ENCODE measurements around the gene MPDZ. TPM values are rescaled to one million over a fixed set of nuclear protein-coding genes. Genes with fewer than 3 reads are reported as not detected.

The MPDZ gene
- polyA plus RNA-seq, 1 donor (not counting 4 experiments of a cell fraction or from before 2014, with no cell fraction given) = 9.0 TPM

GRCh38 chr9:13069498-13069897, 210.0 kb downstream of the MPDZ start:
- H4K20me1 ChIP-seq (ENCODE audit: control insufficient read depth, extremely low read depth, insufficient read depth, low read length) = no peaks in the 10 kb centered on the region
- H3K4me3 ChIP-seq (ENCODE audit: control insufficient read depth in 2 of 3, extremely low read depth in 1 of 3, insufficient read depth in 2 of 3, low read depth in 1 of 3, low read length in 3 of 3) = no peak overlapping the region
- H3K9me3 ChIP-seq (ENCODE audit: control insufficient read depth, low read depth, low read length) = no peaks in the 10 kb centered on the region
- DNase-seq (ENCODE audit: low read depth, low spot score) (no peak), FAIRE-seq (peak; percentile 74)
- H3K4me2 ChIP-seq (ENCODE audit: control insufficient read depth, extremely low read depth, insufficient read depth, low read depth, low read length) = peak overlapping the region; percentile 27
- peaks cover 6% of the 10 kb centered on the region for H3K4me1 ChIP-seq (ENCODE audit: control insufficient read depth, extremely low read depth, insufficient read depth, low read length)
- H3K9me1 ChIP-seq (ENCODE audit: control insufficient read depth, extremely low read depth, insufficient read depth, low read length) = no peaks in the 10 kb centered on the region
- H3K36me3 ChIP-seq (ENCODE audit: control insufficient read depth in 2 of 2, extremely low read depth in 1 of 2, insufficient read depth in 2 of 2, low read length in 2 of 2) = no peaks in the 10 kb centered on the region
- peak overlapping the region; percentile 70 for H2AFZ ChIP-seq (ENCODE audit: control insufficient read depth, low read length)
- H3K9ac ChIP-seq (ENCODE audit: control insufficient read depth, extremely low read depth, insufficient read depth, low read length) = no peak overlapping the region
- H3K27ac ChIP-seq (ENCODE audit: control insufficient read depth, insufficient read depth, low read length) = no peak overlapping the region
- H3K79me2 ChIP-seq (ENCODE audit: control insufficient read depth, insufficient read depth, low read length) = no peaks in the 10 kb centered on the region
- dilution Hi-C loops (cut with MboI; ENCODE audit: extremely low pct_ligation_motif_present, low sequenced_read_pairs) = no loop called here
- H3K27me3 ChIP-seq (ENCODE audit: control insufficient read depth, extremely low read depth, insufficient read depth, low read length) = no peaks in the 10 kb centered on the region
- TF ChIP-seq CTCF (optimal IDR thresholded peaks at IDR 0.05 in 1 of 3, IDR thresholded peaks at IDR 0.05 in 1 of 3, conservative IDR thresholded peaks at IDR 0.05 in 1 of 3; ENCODE audit: extremely low read depth in 1 of 3, insufficient read depth in 2 of 3, low read length in 3 of 3) = no peak
- no peak for TF ChIP-seq EZH2 (IDR thresholded peaks at IDR 0.05; ENCODE audit: low read length)

GRCh38 chr9:13064676-13065075, 214.8 kb downstream of the MPDZ start:
- Histone ChIP-seq H3K27me3 (ENCODE audit: control insufficient read depth, extremely low read depth, insufficient read depth, low read length) (no peaks in the 10 kb centered on the region), H2AFZ (ENCODE audit: control insufficient read depth, low read length) (no peak overlapping the region), H3K4me3 (ENCODE audit: control insufficient read depth in 2 of 3, extremely low read depth in 1 of 3, insufficient read depth in 2 of 3, low read depth in 1 of 3, low read length in 3 of 3) (no peak overlapping the region), H3K9ac (ENCODE audit: control insufficient read depth, extremely low read depth, insufficient read depth, low read length) (no peak overlapping the region), H4K20me1 (ENCODE audit: control insufficient read depth, extremely low read depth, insufficient read depth, low read length) (no peaks in the 10 kb centered on the region), H3K4me1 (ENCODE audit: control insufficient read depth, extremely low read depth, insufficient read depth, low read length) (peaks cover 5% of the 10 kb centered on the region), H3K9me1 (ENCODE audit: control insufficient read depth, extremely low read depth, insufficient read depth, low read length) (no peaks in the 10 kb centered on the region), H3K9me3 (ENCODE audit: control insufficient read depth, low read depth, low read length) (no peaks in the 10 kb centered on the region), H3K79me2 (ENCODE audit: control insufficient read depth, insufficient read depth, low read length) (no peaks in the 10 kb centered on the region), H3K4me2 (ENCODE audit: control insufficient read depth, extremely low read depth, insufficient read depth, low read depth, low read length) (no peak overlapping the region), H3K27ac (ENCODE audit: control insufficient read depth, insufficient read depth, low read length) (no peak overlapping the region), H3K36me3 (ENCODE audit: control insufficient read depth in 2 of 2, extremely low read depth in 1 of 2, insufficient read depth in 2 of 2, low read length in 2 of 2) (no peaks in the 10 kb centered on the region)
- dilution Hi-C loops (cut with MboI; ENCODE audit: extremely low pct_ligation_motif_present, low sequenced_read_pairs) = no loop called here
- no peak for FAIRE-seq
- TF ChIP-seq CTCF (optimal IDR thresholded peaks at IDR 0.05 in 1 of 3, IDR thresholded peaks at IDR 0.05 in 1 of 3, conservative IDR thresholded peaks at IDR 0.05 in 1 of 3; ENCODE audit: extremely low read depth in 1 of 3, insufficient read depth in 2 of 3, low read length in 3 of 3) = no peak
- TF ChIP-seq EZH2 (IDR thresholded peaks at IDR 0.05; ENCODE audit: low read length) = no peak
- no peak for DNase-seq (ENCODE audit: low read depth, low spot score)

All from keratinocyte (primary cell).